Vagina (tissue), 2 donors: ENCODE measurements around the gene FOLR3.

ENCODE experiments used
- CTCF ChIP-seq, 3 experiments: fragments of 450-650 bp in 2 of 3; fragments of 200-600 bp in 1 of 3; sonication (generic) in 1 of 3; IDR thresholded peaks; one replicate each; pipeline ENCODE4 v1.5.1; 2017 to 2019; ENCODE audit warnings: antibody characterized with exemption in 3 of 3, mild to moderate bottlenecking in 2 of 3, moderate library complexity in 2 of 3
- POLR2A ChIP-seq, 2 donors: fragments of 450-650 bp; IDR thresholded peaks; one replicate each; pipeline ENCODE4 v1.6.1; 2017; ENCODE audit warnings: antibody characterized with exemption in 2 of 2, mild to moderate bottlenecking in 2 of 2, moderate library complexity in 2 of 2
- POLR2AphosphoS5 ChIP-seq, 2 donors: sonication (generic); formaldehyde crosslinking; IDR thresholded peaks; one replicate each; pipeline ENCODE4 v1.9.0; 2017; ENCODE audit warnings: antibody characterized with exemption in 2 of 2, mild to moderate bottlenecking in 2 of 2, low read depth in 1 of 2; ENCODE audit not compliant: insufficient read depth in 1 of 2

GRCh38 chr11:72141066-72141465, 5.5 kb downstream of the FOLR3 start:
- TF ChIP-seq CTCF (IDR thresholded peaks at IDR 0.05) (no peak), POLR2AphosphoS5 (IDR thresholded peaks at IDR 0.05; ENCODE audit: insufficient read depth in 1 of 2, low read depth in 1 of 2) (no peak), POLR2A (IDR thresholded peaks at IDR 0.05) (no peak)
